ENCODE results near the gene NLRP5. TPM values are rescaled to one million over a fixed set of nuclear protein-coding genes. Genes with fewer than 3 reads are reported as not detected.
A peak's percentile ranks its signal among the peaks of the same experiment; 100 is the strongest.
"Not testable (repeated sequence)": the region's sequence is repeated elsewhere in the genome, so short reads cannot be mapped to it uniquely, and the experiment has no call there.

NLRP5 gene
- total RNA-seq, 2 experiments from 2014 or later, result not detected

DNA sequence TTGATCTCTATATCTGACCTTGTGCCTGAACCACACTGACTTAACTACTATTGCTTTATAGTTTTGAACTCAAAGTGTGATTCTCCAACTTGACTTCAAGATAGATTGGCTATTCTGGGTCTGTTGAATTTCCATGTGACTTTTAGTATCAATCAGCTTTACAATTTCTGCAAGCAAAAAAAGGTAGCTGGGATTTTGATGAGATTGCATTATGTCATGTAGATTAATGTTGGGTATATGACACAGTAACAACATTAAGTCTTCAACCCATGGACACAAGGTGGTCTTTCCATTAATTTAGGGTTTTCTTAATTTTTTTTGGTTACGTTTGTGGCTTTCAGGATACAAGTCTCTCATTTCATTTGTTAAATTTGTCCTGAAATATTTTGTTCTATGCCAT, 28.2 kb downstream of the NLRP5 start:
- POLR2A ChIA-PET, result no interaction called here
- Mint-ChIP-seq H3K27me3 (no peaks in the 10 kb centered on the region), H3K36me3 (ENCODE audit: low read depth) (no peaks in the 10 kb centered on the region), H3K27ac (no peak overlapping the region), H3K9me3 (peaks cover 37% of the 10 kb centered on the region), H3K4me3 (no peak overlapping the region), H3K4me1 (no peaks in the 10 kb centered on the region)
- no peak for DNase-seq
- CTCF ChIA-PET, result no interaction called here

DNA sequence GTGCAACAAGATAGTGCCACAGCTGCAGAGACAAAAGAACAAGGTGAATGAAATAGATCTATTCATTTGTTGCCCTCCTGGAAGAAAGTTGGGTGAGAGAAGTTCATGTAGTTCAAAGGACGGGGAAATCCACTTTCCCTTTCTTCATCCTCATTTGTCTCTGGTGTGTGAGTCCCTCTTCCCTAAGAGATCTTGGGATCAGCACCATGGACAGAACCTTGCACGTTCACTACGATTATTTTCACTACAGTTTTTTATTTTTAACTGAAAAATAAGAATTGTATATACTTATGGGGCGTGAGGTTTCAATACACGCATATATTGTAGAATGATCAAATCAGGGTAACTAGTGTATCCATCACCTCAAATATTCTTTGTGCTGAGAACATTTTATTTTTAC, 29.2 kb downstream of the NLRP5 start:
- CTCF ChIA-PET, result no interaction called here
- H3K36me3 Mint-ChIP-seq (ENCODE audit: low read depth), result no peaks in the 10 kb centered on the region
- no peaks in the 10 kb centered on the region for H3K27me3 Mint-ChIP-seq
- POLR2A ChIA-PET, result no interaction called here
- H3K4me1 Mint-ChIP-seq, result no peaks in the 10 kb centered on the region
- no peak for DNase-seq
- H3K4me3 Mint-ChIP-seq, result no peak overlapping the region
- peaks cover 36% of the 10 kb centered on the region for H3K9me3 Mint-ChIP-seq
- no peak overlapping the region for H3K27ac Mint-ChIP-seq

DNA sequence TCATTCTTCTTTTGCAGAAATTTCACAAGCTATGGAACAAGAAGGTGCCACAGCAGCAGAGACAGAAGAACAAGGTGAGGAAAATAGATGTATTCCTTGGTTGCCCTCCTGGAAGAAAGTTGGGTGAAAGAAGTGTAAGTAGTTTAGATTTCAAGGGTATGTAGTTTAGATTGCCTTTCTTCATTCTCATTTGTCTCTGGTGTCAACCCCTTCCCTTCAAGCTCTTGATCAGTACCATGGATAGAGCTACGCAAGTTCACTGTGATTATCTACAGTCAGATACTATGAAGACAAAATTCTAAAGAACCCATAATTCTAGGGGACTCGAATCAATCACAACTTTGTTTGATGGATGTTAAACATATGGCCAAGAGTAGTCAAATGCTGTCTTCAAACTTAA, 32.8 kb downstream of the NLRP5 start:
- POLR2A ChIA-PET; DNase-seq; CTCF ChIA-PET; H3K27me3 Mint-ChIP-seq; H3K4me1 Mint-ChIP-seq; H3K36me3 Mint-ChIP-seq (ENCODE audit: low read depth); H3K4me3 Mint-ChIP-seq; H3K27ac Mint-ChIP-seq: not testable (repeated sequence)
- H3K9me3 Mint-ChIP-seq, result peaks cover 28% of the 10 kb centered on the region

GRCh38 chr19:56020355-56020975, 33.9 kb downstream of the NLRP5 start:
- H3K36me3 Mint-ChIP-seq (ENCODE audit: low read depth); DNase-seq; H3K27ac Mint-ChIP-seq; POLR2A ChIA-PET; CTCF ChIA-PET; H3K27me3 Mint-ChIP-seq; H3K4me1 Mint-ChIP-seq; H3K4me3 Mint-ChIP-seq: not testable (repeated sequence)
- peaks cover 24% of the 10 kb centered on the region for H3K9me3 Mint-ChIP-seq

DNA sequence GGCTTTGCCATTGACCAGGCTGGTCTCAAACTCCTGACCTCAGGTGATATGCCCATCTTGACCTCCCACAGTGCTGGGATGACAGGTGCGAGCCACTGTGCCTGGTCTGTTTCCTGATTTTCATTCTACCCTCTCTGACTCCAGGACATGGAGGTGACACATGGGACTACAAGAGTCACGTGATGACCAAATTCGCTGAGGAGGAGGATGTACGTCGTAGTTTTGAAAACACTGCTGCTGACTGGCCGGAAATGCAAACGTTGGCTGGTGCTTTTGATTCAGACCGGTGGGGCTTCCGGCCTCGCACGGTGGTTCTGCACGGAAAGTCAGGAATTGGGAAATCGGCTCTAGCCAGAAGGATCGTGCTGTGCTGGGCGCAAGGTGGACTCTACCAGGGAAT, 40.2 kb downstream of the NLRP5 start:
- H3K27ac Mint-ChIP-seq, result no peak overlapping the region
- ChIA-PET CTCF (no interaction called here), POLR2A (no interaction called here)
- H3K4me3 Mint-ChIP-seq, result no peak overlapping the region
- H3K27me3 Mint-ChIP-seq, result no peaks in the 10 kb centered on the region
- no peaks in the 10 kb centered on the region for H3K4me1 Mint-ChIP-seq
- H3K36me3 Mint-ChIP-seq (ENCODE audit: low read depth), result no peaks in the 10 kb centered on the region
- H3K9me3 Mint-ChIP-seq, result peaks cover 19% of the 10 kb centered on the region
- no peak for DNase-seq

GRCh38 chr19:56053596-56053995, 67.0 kb downstream of the NLRP5 start:
- Mint-ChIP-seq H3K27ac (no peak overlapping the region), H3K4me3 (no peak overlapping the region), H3K4me1 (no peaks in the 10 kb centered on the region), H3K9me3 (peaks cover 13% of the 10 kb centered on the region), H3K36me3 (ENCODE audit: low read depth) (no peaks in the 10 kb centered on the region), H3K27me3 (no peaks in the 10 kb centered on the region)
- POLR2A ChIA-PET, result no interaction called here
- CTCF ChIA-PET, result no interaction called here
- DNase-seq, result no peak

- Mint-ChIP-seq H3K9me3 (no peaks in the 10 kb centered on the region), H3K4me1 (peaks cover 13% of the 10 kb centered on the region), H3K27ac (no peak overlapping the region), H3K36me3 (ENCODE audit: low read depth) (no peaks in the 10 kb centered on the region), H3K4me3 (peak overlapping the region; percentile 54), H3K27me3 (peaks cover 6% of the 10 kb centered on the region)
- CTCF ChIA-PET, result interaction anchor here (0.6 to 2.0 kb wide), 13 partner anchors 8 to 652 kb away, joined by 3 to 12 read pairs (median 3); no protein-coding TSS in a partner anchor
- POLR2A ChIA-PET, result interaction anchor here (0.6 kb wide), 1 partner anchor 80 kb away, joined by 5 read pairs; no protein-coding TSS in a partner anchor
- DNase-seq, result peak; percentile 53
These were observed 79.8 kb downstream of the NLRP5 start for GRCh38 chr19:56066152-56067023.

- CTCF ChIA-PET, result interaction anchor here (1.3 kb wide), 1 partner anchor 183 kb away, joined by 4 read pairs; no protein-coding TSS in a partner anchor
These were observed 83.1 kb downstream of the NLRP5 start for GRCh38 chr19:56069642-56070041.

GRCh38 chr19:56071151-56071550, 84.6 kb downstream of the NLRP5 start:
- H3K36me3 Mint-ChIP-seq (ENCODE audit: low read depth), result no peaks in the 10 kb centered on the region
- no peak overlapping the region for H3K27ac Mint-ChIP-seq
- POLR2A ChIA-PET, result no interaction called here
- H3K9me3 Mint-ChIP-seq, result no peaks in the 10 kb centered on the region
- H3K4me1 Mint-ChIP-seq, result peaks cover 10% of the 10 kb centered on the region
- CTCF ChIA-PET, result interaction anchor here (0.6 to 1.0 kb wide), 2 partner anchors 34 to 262 kb away, joined by 3 read pairs; no protein-coding TSS in a partner anchor
- DNase-seq, result no peak
- no peak overlapping the region for H3K4me3 Mint-ChIP-seq
- no peaks in the 10 kb centered on the region for H3K27me3 Mint-ChIP-seq

More at GRCh38 chr19:56069642-56070041, 83.1 kb downstream of the NLRP5 start:
- POLR2A ChIA-PET, result no interaction called here
- Mint-ChIP-seq H3K4me3 (no peak overlapping the region), H3K4me1 (peaks cover 13% of the 10 kb centered on the region), H3K27ac (no peak overlapping the region), H3K36me3 (ENCODE audit: low read depth) (no peaks in the 10 kb centered on the region), H3K9me3 (no peaks in the 10 kb centered on the region), H3K27me3 (peaks cover 3% of the 10 kb centered on the region)
- no peak for DNase-seq

DNA sequence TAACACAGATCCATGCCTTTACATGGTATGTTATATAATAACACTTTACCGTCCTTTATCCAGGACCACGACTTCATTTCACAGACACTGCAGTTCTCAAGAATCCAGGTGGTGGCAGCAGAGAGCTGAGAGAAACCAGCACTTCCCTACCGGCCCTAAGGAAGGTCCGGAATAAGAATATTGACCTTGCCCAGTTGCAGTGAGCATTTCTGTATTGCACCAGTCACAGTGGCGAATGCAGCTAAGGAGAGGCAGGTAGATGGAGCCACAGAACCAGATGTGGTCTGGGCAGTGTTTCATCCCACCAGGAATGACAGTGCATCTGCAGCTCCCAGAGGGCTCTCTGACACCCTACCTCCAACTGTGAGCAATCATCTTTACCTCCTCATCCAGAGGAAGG, 89.9 kb downstream of the NLRP5 start:
- H3K36me3 Mint-ChIP-seq (ENCODE audit: low read depth), result no peaks in the 10 kb centered on the region
- no peak overlapping the region for H3K27ac Mint-ChIP-seq
- H3K9me3 Mint-ChIP-seq, result no peaks in the 10 kb centered on the region
- peaks cover 9% of the 10 kb centered on the region for H3K4me1 Mint-ChIP-seq
- H3K27me3 Mint-ChIP-seq, result peaks cover 4% of the 10 kb centered on the region
- ChIA-PET POLR2A (no interaction called here), CTCF (interaction anchor here (1.4 to 2.9 kb wide), 2 partner anchors 10 to 95 kb away, joined by 3 to 12 read pairs; no protein-coding TSS in a partner anchor)
- no peak overlapping the region for H3K4me3 Mint-ChIP-seq
- DNase-seq, result peak; percentile 41

DNA sequence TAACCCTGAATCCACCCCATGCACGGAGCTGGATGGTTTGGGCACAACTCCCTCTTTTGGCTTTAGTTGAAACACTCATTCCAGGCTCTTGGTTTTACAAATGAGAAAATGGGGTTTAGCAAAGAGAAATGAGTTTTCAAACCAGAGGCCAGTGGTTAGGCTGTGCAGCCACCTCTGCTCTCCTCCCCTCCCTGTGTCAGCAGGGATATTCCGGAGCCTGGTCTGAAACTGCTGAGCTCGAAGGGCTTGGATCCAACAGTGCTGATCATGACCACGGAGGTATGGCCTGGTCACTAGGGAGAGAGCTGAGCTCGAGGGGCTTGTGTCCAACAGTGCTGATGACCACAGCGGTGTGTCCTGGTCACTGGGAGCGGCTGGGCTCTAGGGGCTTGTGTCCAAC, 93.0 kb downstream of the NLRP5 start:
- Mint-ChIP-seq H3K27ac (no peak overlapping the region), H3K36me3 (ENCODE audit: low read depth) (no peaks in the 10 kb centered on the region), H3K4me1 (peaks cover 10% of the 10 kb centered on the region), H3K27me3 (peaks cover 5% of the 10 kb centered on the region), H3K9me3 (no peaks in the 10 kb centered on the region), H3K4me3 (no peak overlapping the region)
- DNase-seq, result no peak
- ChIA-PET POLR2A (no interaction called here), CTCF (interaction anchor here (0.6 to 1.3 kb wide), 3 partner anchors 12 to 198 kb away, joined by 3 to 4 read pairs (median 3); no protein-coding TSS in a partner anchor)

GRCh38 chr19:56080669-56081401, 94.3 kb downstream of the NLRP5 start:
- peak overlapping the region; percentile 52 for H3K4me3 Mint-ChIP-seq
- H3K27ac Mint-ChIP-seq, result peak overlapping the region; percentile 25
- no peaks in the 10 kb centered on the region for H3K9me3 Mint-ChIP-seq
- H3K4me1 Mint-ChIP-seq, result peaks cover 10% of the 10 kb centered on the region
- peaks cover 5% of the 10 kb centered on the region for H3K27me3 Mint-ChIP-seq
- ChIA-PET POLR2A (no interaction called here), CTCF (interaction anchor here (0.7 to 1.6 kb wide), 8 partner anchors 9 to 252 kb away, joined by 3 to 5 read pairs (median 3); partner anchors contain the start of gene ZSCAN5A)
- DNase-seq, result peak; percentile 77
- no peaks in the 10 kb centered on the region for H3K36me3 Mint-ChIP-seq (ENCODE audit: low read depth)

- no peak overlapping the region for H3K27ac Mint-ChIP-seq
- H3K4me1 Mint-ChIP-seq, result peaks cover 10% of the 10 kb centered on the region
- no peaks in the 10 kb centered on the region for H3K9me3 Mint-ChIP-seq
- peaks cover 2% of the 10 kb centered on the region for H3K36me3 Mint-ChIP-seq (ENCODE audit: low read depth)
- no peak for DNase-seq
- no peak overlapping the region for H3K4me3 Mint-ChIP-seq
- POLR2A ChIA-PET, result no interaction called here
- CTCF ChIA-PET, result no interaction called here
- peaks cover 5% of the 10 kb centered on the region for H3K27me3 Mint-ChIP-seq
These were observed 97.1 kb downstream of the NLRP5 start for GRCh38 chr19:56083668-56084067.
